Activated naive CD8-positive, alpha-beta T cell treated with anti-CD3 and anti-CD28 coated beads, Interleukin-2, amount 50 U/mL, for 24 hours (primary cell): Measurements from ENCODE around the gene RGS11.
A peak's percentile ranks its signal among the peaks of the same experiment; 100 is the strongest.

ENCODE experiments used
- ATAC-seq: fragments of 150-1000 bp; cut with Tn5 transposase; one replicate; pipeline ENCODE4 v1.10.0; 2021
- DNase-seq: peaks from one replicate; pipeline ENCODE4 v3.0.0; 2021
- H3K27ac Mint-ChIP-seq: one replicate; pipeline ENCODE4 v1.8.0; 2021; ENCODE audit warnings: mild to moderate bottlenecking, mixed read lengths
- H3K27me3 Mint-ChIP-seq: one replicate; pipeline ENCODE4 v1.8.0; 2021; ENCODE audit warnings: mixed read lengths
- H3K36me3 Mint-ChIP-seq: one replicate; pipeline ENCODE4 v1.8.0; 2021; ENCODE audit warnings: low read depth, mixed read lengths
- H3K4me1 Mint-ChIP-seq: one replicate; pipeline ENCODE4 v1.8.0; 2021; ENCODE audit warnings: mixed read lengths
- H3K4me3 Mint-ChIP-seq: one replicate; pipeline ENCODE4 v1.8.0; 2021; ENCODE audit warnings: mild to moderate bottlenecking, moderate library complexity, mixed read lengths
- H3K9me3 Mint-ChIP-seq: one replicate; pipeline ENCODE4 v1.8.0; 2021; ENCODE audit warnings: mixed read lengths

The RGS11 gene

GRCh38 chr16:275786-276232, at the start of gene RGS11:
RGS11 (minus strand) TSS chr16:275944; CDS start chr16:275911, 33 bp downstream.
- Mint-ChIP-seq H3K4me1 (peaks cover 9% of the 10 kb centered on the region), H3K36me3 (no peaks in the 10 kb centered on the region), H3K9me3 (no peaks in the 10 kb centered on the region), H3K27ac (no peak within 1 kb of the TSS), H3K27me3 (peaks cover 21% of the 10 kb centered on the region), H3K4me3 (no peak within 1 kb of the TSS)
- no peak for DNase-seq
- no peak for ATAC-seq

GRCh38 chr16:324451-325334, 48.9 kb upstream of the RGS11 start:
- ATAC-seq (peak; percentile 35), DNase-seq (peak; percentile 54)
- Mint-ChIP-seq H3K27me3 (no peaks in the 10 kb centered on the region), H3K9me3 (no peaks in the 10 kb centered on the region), H3K36me3 (peaks cover 4% of the 10 kb centered on the region), H3K4me3 (peak overlapping the region; percentile 56), H3K4me1 (peaks cover 47% of the 10 kb centered on the region), H3K27ac (no peak overlapping the region)

- H3K4me3 Mint-ChIP-seq = no peak overlapping the region
- H3K36me3 Mint-ChIP-seq = peaks cover 7% of the 10 kb centered on the region
- H3K9me3 Mint-ChIP-seq = no peaks in the 10 kb centered on the region
- no peak overlapping the region for H3K27ac Mint-ChIP-seq
- peaks cover 51% of the 10 kb centered on the region for H3K4me1 Mint-ChIP-seq
- no peaks in the 10 kb centered on the region for H3K27me3 Mint-ChIP-seq
- ATAC-seq (no peak), DNase-seq (no peak)
Measured at GRCh38 chr16:324201-324450, 48.4 kb upstream of the RGS11 start.

GRCh38 chr16:322476-323143, 46.9 kb upstream of the RGS11 start:
- H3K27me3 Mint-ChIP-seq = no peaks in the 10 kb centered on the region
- H3K4me3 Mint-ChIP-seq = no peak overlapping the region
- no peaks in the 10 kb centered on the region for H3K9me3 Mint-ChIP-seq
- ATAC-seq (no peak), DNase-seq (no peak)
- peaks cover 57% of the 10 kb centered on the region for H3K4me1 Mint-ChIP-seq
- no peak overlapping the region for H3K27ac Mint-ChIP-seq
- peaks cover 10% of the 10 kb centered on the region for H3K36me3 Mint-ChIP-seq

GRCh38 chr16:321532-321931, 45.8 kb upstream of the RGS11 start:
- DNase-seq = no peak
- Mint-ChIP-seq H3K27me3 (no peaks in the 10 kb centered on the region), H3K4me3 (no peak overlapping the region), H3K27ac (no peak overlapping the region), H3K36me3 (peaks cover 10% of the 10 kb centered on the region), H3K9me3 (no peaks in the 10 kb centered on the region), H3K4me1 (peaks cover 52% of the 10 kb centered on the region)
- no peak for ATAC-seq

GRCh38 chr16:320206-320605, 44.5 kb upstream of the RGS11 start:
- DNase-seq (no peak), ATAC-seq (no peak)
- no peaks in the 10 kb centered on the region for H3K27me3 Mint-ChIP-seq
- no peak overlapping the region for H3K27ac Mint-ChIP-seq
- H3K36me3 Mint-ChIP-seq = peaks cover 10% of the 10 kb centered on the region
- H3K4me3 Mint-ChIP-seq = no peak overlapping the region
- peaks cover 43% of the 10 kb centered on the region for H3K4me1 Mint-ChIP-seq
- no peaks in the 10 kb centered on the region for H3K9me3 Mint-ChIP-seq

GRCh38 chr16:318628-319027, 42.9 kb upstream of the RGS11 start:
- peaks cover 32% of the 10 kb centered on the region for H3K4me1 Mint-ChIP-seq
- H3K27ac Mint-ChIP-seq = no peak overlapping the region

GRCh38 chr16:317583-317982, 41.8 kb upstream of the RGS11 start:
- ATAC-seq = peak; percentile 16
- Mint-ChIP-seq H3K9me3 (no peaks in the 10 kb centered on the region), H3K4me3 (no peak overlapping the region), H3K27ac (no peak overlapping the region), H3K4me1 (peaks cover 31% of the 10 kb centered on the region), H3K27me3 (no peaks in the 10 kb centered on the region), H3K36me3 (peaks cover 12% of the 10 kb centered on the region)
- no peak for DNase-seq

More at GRCh38 chr16:318628-319027, 42.9 kb upstream of the RGS11 start:
- Mint-ChIP-seq H3K27me3 (no peaks in the 10 kb centered on the region), H3K36me3 (peaks cover 12% of the 10 kb centered on the region), H3K4me3 (no peak overlapping the region), H3K9me3 (no peaks in the 10 kb centered on the region)
- ATAC-seq (no peak), DNase-seq (no peak)

GRCh38 chr16:316741-317464, 41.2 kb upstream of the RGS11 start:
- DNase-seq = no peak
- Mint-ChIP-seq H3K27me3 (no peaks in the 10 kb centered on the region), H3K36me3 (peaks cover 16% of the 10 kb centered on the region), H3K4me3 (no peak overlapping the region), H3K27ac (no peak overlapping the region), H3K4me1 (peaks cover 31% of the 10 kb centered on the region), H3K9me3 (no peaks in the 10 kb centered on the region)
- ATAC-seq = no peak

- Mint-ChIP-seq H3K27ac (no peak overlapping the region), H3K27me3 (no peaks in the 10 kb centered on the region)
Measured at GRCh38 chr16:314795-315299, 39.1 kb upstream of the RGS11 start.

GRCh38 chr16:314351-314750, 38.6 kb upstream of the RGS11 start:
- Mint-ChIP-seq H3K9me3 (no peaks in the 10 kb centered on the region), H3K4me3 (no peak overlapping the region), H3K36me3 (peaks cover 10% of the 10 kb centered on the region), H3K27ac (no peak overlapping the region), H3K27me3 (no peaks in the 10 kb centered on the region), H3K4me1 (peaks cover 23% of the 10 kb centered on the region)
- no peak for DNase-seq
- no peak for ATAC-seq

More at GRCh38 chr16:314795-315299, 39.1 kb upstream of the RGS11 start:
- no peaks in the 10 kb centered on the region for H3K9me3 Mint-ChIP-seq
- H3K4me1 Mint-ChIP-seq = peaks cover 24% of the 10 kb centered on the region
- DNase-seq (no peak), ATAC-seq (no peak)
- peaks cover 13% of the 10 kb centered on the region for H3K36me3 Mint-ChIP-seq
- H3K4me3 Mint-ChIP-seq = no peak overlapping the region

GRCh38 chr16:311725-312124, 36.0 kb upstream of the RGS11 start:
- Mint-ChIP-seq H3K27me3 (no peaks in the 10 kb centered on the region), H3K4me3 (no peak overlapping the region), H3K27ac (no peak overlapping the region), H3K4me1 (peaks cover 11% of the 10 kb centered on the region), H3K9me3 (no peaks in the 10 kb centered on the region), H3K36me3 (peaks cover 12% of the 10 kb centered on the region)
- no peak for DNase-seq
- no peak for ATAC-seq

- no peak for DNase-seq
- ATAC-seq = peak; percentile 21
- H3K27me3 Mint-ChIP-seq = no peaks in the 10 kb centered on the region
- H3K9me3 Mint-ChIP-seq = no peaks in the 10 kb centered on the region
- peaks cover 14% of the 10 kb centered on the region for H3K36me3 Mint-ChIP-seq
- no peak overlapping the region for H3K4me3 Mint-ChIP-seq
- no peak overlapping the region for H3K27ac Mint-ChIP-seq
- peaks cover 10% of the 10 kb centered on the region for H3K4me1 Mint-ChIP-seq
Measured at GRCh38 chr16:309476-309875, 33.7 kb upstream of the RGS11 start.

- no peaks in the 10 kb centered on the region for H3K27me3 Mint-ChIP-seq
- no peaks in the 10 kb centered on the region for H3K9me3 Mint-ChIP-seq
- DNase-seq (no peak), ATAC-seq (peak; percentile 22)
- H3K36me3 Mint-ChIP-seq = peaks cover 18% of the 10 kb centered on the region
- H3K4me1 Mint-ChIP-seq = peaks cover 10% of the 10 kb centered on the region
- H3K4me3 Mint-ChIP-seq = no peak overlapping the region
- no peak overlapping the region for H3K27ac Mint-ChIP-seq
Measured at GRCh38 chr16:307691-308312, 32.1 kb upstream of the RGS11 start.
